ENCODE data around the gene TEDC1. TPM values are rescaled to one million over a fixed set of nuclear protein-coding genes. Genes with fewer than 3 reads are reported as not detected.

The TEDC1 gene
- total RNA-seq, 1 donor from 2014 or later: 13.6 TPM

DNA sequence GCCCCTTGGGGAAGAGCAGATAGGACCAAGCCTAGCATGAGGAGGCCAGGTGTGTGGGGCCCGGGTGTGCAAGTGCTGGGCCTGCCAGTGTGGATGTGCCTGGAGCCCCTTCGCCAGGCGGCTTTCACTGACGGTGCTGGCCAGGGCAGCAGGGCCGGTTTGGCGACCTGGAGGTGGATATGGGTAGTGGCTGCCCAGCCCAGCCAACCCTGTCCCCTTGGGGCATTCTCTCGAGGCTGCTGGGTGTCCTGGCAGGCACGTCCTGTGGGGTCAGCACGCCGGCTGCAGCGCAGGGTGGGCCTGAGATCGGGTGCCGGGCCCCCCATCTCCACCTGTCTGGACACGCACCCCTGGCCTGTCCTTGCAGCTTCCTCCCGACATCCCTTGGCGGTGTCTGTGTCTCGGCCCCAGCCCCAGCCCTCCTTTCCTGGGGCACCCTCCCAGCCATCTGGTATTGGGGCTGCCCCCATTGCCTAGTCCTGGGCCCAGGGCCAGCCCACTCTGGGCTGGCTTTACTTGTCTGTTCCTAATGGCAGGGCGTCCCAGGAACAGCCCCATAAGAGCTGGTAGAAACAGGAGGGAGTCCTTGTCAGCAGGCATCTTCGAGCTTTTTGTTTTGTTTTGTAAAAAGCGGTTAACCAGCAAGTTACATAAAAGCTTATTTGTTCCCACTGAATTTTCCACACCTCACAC, 23.7 kb upstream of the TEDC1 start:
- Mint-ChIP-seq H3K4me1 (peaks cover 3% of the 10 kb centered on the region), H3K9me3 (no peaks in the 10 kb centered on the region), H3K4me3 (no peak overlapping the region), H3K27me3 (ENCODE audit: low read depth) (no peaks in the 10 kb centered on the region), H3K36me3 (peaks cover 2% of the 10 kb centered on the region), H3K27ac (no peak overlapping the region)
- TF ChIP-seq, protein P1, sequence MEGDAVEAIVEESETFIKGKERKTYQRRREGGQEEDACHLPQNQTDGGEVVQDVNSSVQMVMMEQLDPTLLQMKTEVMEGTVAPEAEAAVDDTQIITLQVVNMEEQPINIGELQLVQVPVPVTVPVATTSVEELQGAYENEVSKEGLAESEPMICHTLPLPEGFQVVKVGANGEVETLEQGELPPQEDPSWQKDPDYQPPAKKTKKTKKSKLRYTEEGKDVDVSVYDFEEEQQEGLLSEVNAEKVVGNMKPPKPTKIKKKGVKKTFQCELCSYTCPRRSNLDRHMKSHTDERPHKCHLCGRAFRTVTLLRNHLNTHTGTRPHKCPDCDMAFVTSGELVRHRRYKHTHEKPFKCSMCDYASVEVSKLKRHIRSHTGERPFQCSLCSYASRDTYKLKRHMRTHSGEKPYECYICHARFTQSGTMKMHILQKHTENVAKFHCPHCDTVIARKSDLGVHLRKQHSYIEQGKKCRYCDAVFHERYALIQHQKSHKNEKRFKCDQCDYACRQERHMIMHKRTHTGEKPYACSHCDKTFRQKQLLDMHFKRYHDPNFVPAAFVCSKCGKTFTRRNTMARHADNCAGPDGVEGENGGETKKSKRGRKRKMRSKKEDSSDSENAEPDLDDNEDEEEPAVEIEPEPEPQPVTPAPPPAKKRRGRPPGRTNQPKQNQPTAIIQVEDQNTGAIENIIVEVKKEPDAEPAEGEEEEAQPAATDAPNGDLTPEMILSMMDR (IDR thresholded peaks at IDR 0.05; ENCODE audit: unreplicated experiment): no peak
- no peak for DNase-seq (ENCODE audit: low spot score in 2 of 2, unreplicated experiment in 2 of 2)

DNA sequence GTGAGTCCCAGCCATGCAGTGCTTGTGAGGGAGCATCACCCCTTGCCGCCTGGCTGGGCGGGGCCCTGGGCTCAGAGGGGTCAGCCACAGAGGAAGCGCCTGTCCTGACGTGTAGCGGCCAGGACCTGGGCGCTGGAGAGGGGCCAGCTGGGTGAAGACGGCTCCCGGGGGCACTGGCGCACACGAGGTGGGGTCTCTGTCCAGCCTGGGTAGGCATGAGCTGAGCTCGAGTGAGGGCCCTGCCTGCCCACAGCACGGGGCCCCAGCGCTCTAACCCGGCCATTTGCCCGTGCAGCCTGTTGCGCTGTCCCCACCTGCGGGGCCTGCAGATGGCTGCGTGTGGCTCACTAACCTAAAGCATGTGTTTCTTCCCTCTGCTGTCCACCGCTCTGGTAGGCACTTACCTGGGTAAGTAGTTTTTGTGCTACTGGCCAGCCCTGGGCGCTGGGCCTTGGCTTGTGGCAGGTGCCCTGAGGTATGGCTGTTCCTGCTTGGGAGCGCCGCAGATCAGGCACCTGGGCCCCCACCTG, 23.0 kb upstream of the TEDC1 start:
- TF ChIP-seq, protein P1 (IDR thresholded peaks at IDR 0.05; ENCODE audit: unreplicated experiment): no peak
- Mint-ChIP-seq H3K9me3 (no peaks in the 10 kb centered on the region), H3K36me3 (peaks cover 2% of the 10 kb centered on the region), H3K27ac (no peak overlapping the region), H3K4me1 (peaks cover 3% of the 10 kb centered on the region), H3K4me3 (no peak overlapping the region), H3K27me3 (ENCODE audit: low read depth) (no peaks in the 10 kb centered on the region)
- no peak for DNase-seq (ENCODE audit: low spot score in 2 of 2, unreplicated experiment in 2 of 2)

DNA sequence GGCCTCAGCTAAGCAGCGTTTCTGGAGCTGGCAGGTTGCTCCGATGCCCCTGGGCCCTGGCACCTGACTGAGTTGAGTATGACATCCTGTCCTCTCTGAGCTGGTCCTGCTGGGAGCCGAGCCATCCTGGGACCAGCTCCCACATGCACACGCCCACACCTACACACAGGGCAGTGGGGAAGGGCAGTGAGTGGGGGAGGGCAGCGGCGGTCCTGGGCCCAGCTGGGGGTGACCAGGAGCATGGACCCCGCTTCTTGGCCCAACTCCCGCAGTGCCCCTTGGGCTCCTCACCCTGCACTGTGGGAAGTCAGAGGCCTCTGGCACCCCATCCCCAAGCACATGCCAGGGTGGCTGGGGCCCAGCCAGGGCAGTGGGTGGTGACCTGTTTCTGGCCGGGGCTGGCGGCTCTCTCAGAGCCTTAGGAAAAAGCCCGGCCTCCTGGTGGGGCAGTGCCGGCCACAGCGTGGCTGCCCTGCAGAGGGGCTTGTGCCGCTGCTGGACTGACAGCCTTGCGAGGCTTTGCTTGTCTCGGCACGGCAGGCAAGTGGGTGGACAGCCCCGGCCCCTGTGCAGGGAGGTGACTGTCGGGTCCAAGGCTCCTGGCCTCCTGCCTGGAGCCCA, 22.3 kb upstream of the TEDC1 start:
- Mint-ChIP-seq H3K4me3 (no peak overlapping the region), H3K36me3 (peaks cover 2% of the 10 kb centered on the region), H3K4me1 (peaks cover 3% of the 10 kb centered on the region), H3K27me3 (ENCODE audit: low read depth) (no peaks in the 10 kb centered on the region), H3K27ac (no peak overlapping the region), H3K9me3 (no peaks in the 10 kb centered on the region)
- no peak for DNase-seq (ENCODE audit: low spot score in 2 of 2, unreplicated experiment in 2 of 2)
- TF ChIP-seq, protein P1 (IDR thresholded peaks at IDR 0.05; ENCODE audit: unreplicated experiment): no peak

DNA sequence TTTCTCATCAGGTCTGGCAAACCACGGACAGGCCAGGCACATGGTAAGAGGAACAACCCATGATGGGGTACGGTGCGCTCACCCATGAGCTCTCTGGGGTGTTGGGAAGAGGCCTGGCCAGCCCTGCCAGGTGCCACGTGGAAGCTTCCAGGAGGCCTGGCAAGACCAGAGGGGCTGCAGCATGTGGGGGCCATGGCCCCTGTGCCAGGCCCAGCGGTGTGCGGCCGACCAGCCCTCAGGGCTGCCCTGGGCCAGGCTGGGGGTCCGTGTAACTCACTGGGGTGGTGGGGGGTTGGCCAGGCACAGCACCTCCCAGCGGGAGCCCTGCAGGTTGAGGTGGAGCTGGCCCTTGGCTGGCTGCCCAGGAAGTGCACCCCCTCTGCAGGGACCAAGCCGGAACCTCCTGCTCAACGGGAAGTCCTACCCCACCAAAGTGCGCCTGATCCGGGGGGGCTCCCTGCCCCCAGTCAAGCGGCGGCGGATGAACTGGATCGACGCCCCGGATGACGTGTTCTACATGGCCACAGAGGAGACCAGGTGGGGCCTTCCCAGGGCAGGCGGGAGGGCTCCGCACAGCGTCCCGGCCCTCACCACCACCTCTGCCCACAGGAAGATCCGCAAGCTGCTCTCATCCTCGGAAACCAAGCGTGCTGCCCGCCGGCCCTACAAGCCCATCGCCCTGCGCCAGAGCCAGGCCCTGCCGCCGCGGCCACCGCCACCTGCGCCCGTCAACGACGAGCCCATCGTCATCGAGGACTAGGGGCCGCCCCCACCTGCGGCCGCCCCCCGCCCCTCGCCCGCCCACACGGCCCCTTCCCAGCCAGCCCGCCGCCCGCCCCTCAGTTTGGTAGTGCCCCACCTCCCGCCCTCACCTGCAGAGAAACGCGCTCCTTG, 21.3 kb upstream of the TEDC1 start:
- Mint-ChIP-seq H3K27me3 (ENCODE audit: low read depth) (no peaks in the 10 kb centered on the region), H3K9me3 (no peaks in the 10 kb centered on the region), H3K4me3 (no peak overlapping the region), H3K27ac (no peak overlapping the region), H3K4me1 (peaks cover 3% of the 10 kb centered on the region), H3K36me3 (peaks cover 2% of the 10 kb centered on the region)
- DNase-seq (ENCODE audit: low spot score in 2 of 2, unreplicated experiment in 2 of 2): no peak
- TF ChIP-seq, protein P1 (IDR thresholded peaks at IDR 0.05; ENCODE audit: unreplicated experiment): no peak

DNA sequence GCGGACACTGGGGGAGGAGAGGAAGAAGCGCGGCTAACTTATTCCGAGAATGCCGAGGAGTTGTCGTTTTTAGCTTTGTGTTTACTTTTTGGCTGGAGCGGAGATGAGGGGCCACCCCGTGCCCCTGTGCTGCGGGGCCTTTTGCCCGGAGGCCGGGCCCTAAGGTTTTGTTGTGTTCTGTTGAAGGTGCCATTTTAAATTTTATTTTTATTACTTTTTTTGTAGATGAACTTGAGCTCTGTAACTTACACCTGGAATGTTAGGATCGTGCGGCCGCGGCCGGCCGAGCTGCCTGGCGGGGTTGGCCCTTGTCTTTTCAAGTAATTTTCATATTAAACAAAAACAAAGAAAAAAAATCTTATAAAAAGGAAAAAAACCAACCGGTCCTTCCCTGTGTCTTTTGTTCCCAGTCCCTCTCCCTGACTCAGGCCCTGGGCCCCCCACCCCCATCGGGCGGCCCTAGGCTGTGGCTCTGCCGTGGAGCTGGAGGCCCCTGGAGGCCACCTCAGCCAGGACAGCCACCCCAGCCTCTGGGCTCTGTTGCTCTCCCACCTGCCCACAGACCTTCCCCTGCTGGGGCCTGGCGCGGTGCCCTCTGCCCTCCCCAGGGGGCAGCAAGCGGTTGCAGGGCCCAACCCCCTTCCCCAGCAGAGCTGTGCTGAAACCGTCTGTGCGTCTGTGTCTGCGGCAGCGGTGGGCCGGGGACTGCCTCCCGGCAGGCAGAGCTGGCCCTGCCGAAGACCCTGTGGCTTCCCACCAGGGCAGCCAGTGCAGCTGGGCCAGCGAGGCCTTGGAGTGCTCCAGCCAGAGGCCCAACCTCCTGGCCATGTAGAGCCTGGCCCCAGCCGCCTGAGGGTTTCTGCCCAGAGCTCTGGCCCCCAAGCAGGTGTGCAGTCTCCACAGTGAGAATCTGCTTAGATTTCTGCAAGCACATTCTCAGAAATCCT, 20.4 kb upstream of the TEDC1 start:
- no peak overlapping the region for H3K27ac Mint-ChIP-seq
- TF ChIP-seq, protein P1 (IDR thresholded peaks at IDR 0.05; ENCODE audit: unreplicated experiment): no peak
- no peaks in the 10 kb centered on the region for H3K9me3 Mint-ChIP-seq
- H3K4me3 Mint-ChIP-seq: no peak overlapping the region
- H3K36me3 Mint-ChIP-seq: no peaks in the 10 kb centered on the region
- peaks cover 4% of the 10 kb centered on the region for H3K27me3 Mint-ChIP-seq (ENCODE audit: low read depth)
- no peak for DNase-seq (ENCODE audit: low spot score in 2 of 2, unreplicated experiment in 2 of 2)
- peaks cover 4% of the 10 kb centered on the region for H3K4me1 Mint-ChIP-seq
